PC-3 (cell line): ENCODE data around the gene GSG1L. TPM values are rescaled to one million over a fixed set of nuclear protein-coding genes. Genes with fewer than 3 reads are reported as not detected.
"Not testable (repeated sequence)": the region's sequence is repeated elsewhere in the genome, so short reads cannot be mapped to it uniquely, and the experiment has no call there.

Experiments used
- ATAC-seq: fragments of 200-7000 bp; cut with Tn5 transposase; 2 replicates; pipeline ENCODE4 v1.9.1; 2020; ENCODE audit warnings: mild to moderate bottlenecking, moderate library complexity
- BruUV-seq: library from RNA; stranded (reverse); fragments of 400-500 nt; replicated peaks from 2 replicates; lab custom pipeline; 2021; lab: Mats Ljungman, UMichigan
- CTCF ChIA-PET: fragments of 300-600 bp; sonication (Branson Sonifier 250); formaldehyde crosslinking; loops from one replicate; lab custom pipeline; 2022; ENCODE audit warnings: antibody characterized with exemption; lab: Charles Lee
- POLR2A ChIA-PET: fragments of 300-600 bp; sonication (Branson Sonifier 250); formaldehyde crosslinking; loops from one replicate; lab custom pipeline; 2022; ENCODE audit warnings: antibody characterized with exemption; ENCODE audit not compliant: unreplicated experiment; lab: Charles Lee
- DNase-seq: peaks from one replicate; pipeline ENCODE4 v3.0.0-alpha.2; 2015
- H2AFZ ChIP-seq: fragments of 300-600 bp; sonication (generic); 2 replicates; pipeline ENCODE4 v1.6.0; 2016; ENCODE audit warnings: antibody characterized with exemption, low read length
- H3F3A ChIP-seq: fragments of 300-600 bp; sonication (generic); one replicate; pipeline ENCODE4 v1.6.0; 2017; ENCODE audit warnings: antibody characterized with exemption, low read length, control low read depth, mild to moderate bottlenecking; ENCODE audit not compliant: unreplicated experiment
- H3K27ac ChIP-seq: fragments of 300-600 bp; sonication (generic); 2 replicates; pipeline ENCODE4 v1.5.1; 2016; ENCODE audit warnings: mild to moderate bottlenecking, low read length
- H3K27me3 ChIP-seq: fragments of 300-600 bp; sonication (generic); 2 replicates; pipeline ENCODE4 v1.6.1; 2016; ENCODE audit warnings: low read length, mixed read lengths
- H3K36me3 ChIP-seq: fragments of 300-600 bp; sonication (generic); 2 replicates; pipeline ENCODE4 v1.6.1; 2016; ENCODE audit warnings: low read depth, mixed run types, low read length, mixed read lengths
- H3K4me1 ChIP-seq: fragments of 300-600 bp; sonication (generic); 2 replicates; pipeline ENCODE4 v1.5.1; 2016; ENCODE audit warnings: low read length; ENCODE audit not compliant: insufficient read depth
- H3K4me2 ChIP-seq: fragments of 300-600 bp; sonication (generic); 2 replicates; pipeline ENCODE4 v1.6.0; 2016; ENCODE audit warnings: low read length
- H3K4me3 ChIP-seq: fragments of 300-600 bp; sonication (generic); 2 replicates; pipeline ENCODE4 v1.5.1; 2016; ENCODE audit warnings: mild to moderate bottlenecking, low read length, mixed read lengths
- H3K79me2 ChIP-seq: fragments of 300-600 bp; sonication (generic); 2 replicates; pipeline ENCODE4 v1.6.1; 2017; ENCODE audit warnings: low read length, mixed read lengths
- H3K9ac ChIP-seq: fragments of 300-600 bp; sonication (generic); 2 replicates; pipeline ENCODE4 v1.6.0; 2016; ENCODE audit warnings: mild to moderate bottlenecking, low read length
- H3K9me2 ChIP-seq: fragments of 300-600 bp; sonication (generic); replicated peaks from 2 replicates; pipeline ENCODE4 v1.6.1; 2016; ENCODE audit warnings: mixed run types, low read length, mixed read lengths
- H3K9me3 ChIP-seq: fragments of 300-600 bp; sonication (generic); 2 replicates; pipeline ENCODE4 v1.6.1; 2016; ENCODE audit warnings: low read length, mixed read lengths
- H4K20me1 ChIP-seq: fragments of 300-600 bp; sonication (generic); 2 replicates; pipeline ENCODE4 v1.6.1; 2016; ENCODE audit warnings: low read length, mixed read lengths
- EZH2 ChIP-seq: fragments of 300-600 bp; sonication (generic); IDR thresholded peaks from one replicate; pipeline ENCODE4 v1.6.1; 2017; ENCODE audit warnings: antibody characterized with exemption, mild to moderate bottlenecking, low read length; ENCODE audit not compliant: unreplicated experiment
- EZH2phosphoT487 ChIP-seq: fragments of 300-600 bp; sonication (generic); IDR thresholded peaks from 2 replicates; pipeline ENCODE4 v1.6.1; 2018; ENCODE audit warnings: mild to moderate bottlenecking, antibody characterized with exemption, low read length, borderline replicate concordance
- intact Hi-C: fragments of 100-400 bp; cut with micrococcal nuclease; formaldehyde crosslinking; loops from 2 replicates; pipeline ENCODE4 v1.9.0; 2023
- total RNA-seq: library from RNA; depleted of rRNA; stranded (reverse); fragments of >200 nt; gene quantifications from 2 replicates; pipeline ENCODE4 v1.2.3, GENCODE V29; 2014
- TF ChIP-seq, protein P1 (sequence below): fragments of 300-600 bp; sonication (generic); conservative IDR thresholded peaks from 2 replicates; pipeline ENCODE4 v1.5.1; 2017; ENCODE audit warnings: antibody characterized with exemption, low read depth, mild to moderate bottlenecking, low read length

The GSG1L gene
- total RNA-seq, 1 experiment from 2014 or later = not detected

DNA sequence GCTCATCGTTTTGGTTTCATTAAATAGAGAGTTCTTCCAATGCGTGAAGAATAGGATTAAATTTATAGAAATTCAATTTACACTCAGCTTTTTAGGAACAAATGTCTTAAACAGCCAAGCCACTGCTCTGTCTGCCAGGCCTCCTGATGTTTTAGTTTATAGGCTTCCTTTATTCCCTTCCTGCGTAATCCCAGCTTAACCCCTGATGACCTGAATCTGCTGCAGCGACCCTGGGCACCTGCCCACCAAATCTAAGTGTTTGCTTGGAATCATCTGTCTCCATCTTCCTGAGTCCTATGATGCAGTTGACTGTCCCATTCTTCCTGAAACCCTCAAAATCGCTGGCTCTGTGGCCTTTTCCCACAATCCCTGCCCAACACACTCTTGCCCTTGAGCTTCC, 179.9 kb downstream of the GSG1L start:
- TF ChIP-seq, protein P1, sequence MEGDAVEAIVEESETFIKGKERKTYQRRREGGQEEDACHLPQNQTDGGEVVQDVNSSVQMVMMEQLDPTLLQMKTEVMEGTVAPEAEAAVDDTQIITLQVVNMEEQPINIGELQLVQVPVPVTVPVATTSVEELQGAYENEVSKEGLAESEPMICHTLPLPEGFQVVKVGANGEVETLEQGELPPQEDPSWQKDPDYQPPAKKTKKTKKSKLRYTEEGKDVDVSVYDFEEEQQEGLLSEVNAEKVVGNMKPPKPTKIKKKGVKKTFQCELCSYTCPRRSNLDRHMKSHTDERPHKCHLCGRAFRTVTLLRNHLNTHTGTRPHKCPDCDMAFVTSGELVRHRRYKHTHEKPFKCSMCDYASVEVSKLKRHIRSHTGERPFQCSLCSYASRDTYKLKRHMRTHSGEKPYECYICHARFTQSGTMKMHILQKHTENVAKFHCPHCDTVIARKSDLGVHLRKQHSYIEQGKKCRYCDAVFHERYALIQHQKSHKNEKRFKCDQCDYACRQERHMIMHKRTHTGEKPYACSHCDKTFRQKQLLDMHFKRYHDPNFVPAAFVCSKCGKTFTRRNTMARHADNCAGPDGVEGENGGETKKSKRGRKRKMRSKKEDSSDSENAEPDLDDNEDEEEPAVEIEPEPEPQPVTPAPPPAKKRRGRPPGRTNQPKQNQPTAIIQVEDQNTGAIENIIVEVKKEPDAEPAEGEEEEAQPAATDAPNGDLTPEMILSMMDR = no peak
- no peak for ATAC-seq
- BruUV-seq = no TSS peak

DNA sequence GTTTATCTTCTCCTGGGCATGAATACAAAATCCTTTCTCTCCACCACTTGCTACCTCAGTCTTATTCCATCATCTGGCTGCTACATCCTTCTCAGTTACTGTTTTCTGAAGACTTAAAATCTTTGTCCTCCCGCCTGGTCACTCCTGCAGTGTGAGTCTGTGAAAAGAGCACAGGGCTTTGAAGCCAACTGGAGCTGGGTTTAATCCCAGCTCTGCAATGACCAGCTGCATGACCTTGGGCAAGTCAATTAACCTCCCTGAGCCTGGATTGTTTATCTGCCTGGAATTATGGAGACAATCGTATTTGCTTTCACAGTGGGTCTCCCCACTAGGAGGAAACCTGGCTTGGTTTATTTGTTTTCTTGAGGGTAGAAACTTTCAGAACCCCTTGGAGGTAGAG, 183.2 kb downstream of the GSG1L start:
- H3K9me3 ChIP-seq = no peaks in the 10 kb centered on the region
- no peak overlapping the region for H3K4me2 ChIP-seq
- intact Hi-C loops = no loop called here
- no peak overlapping the region for H3K9ac ChIP-seq
- no peaks in the 10 kb centered on the region for H3K36me3 ChIP-seq
- TF ChIP-seq EZH2phosphoT487 = no peak
- TF ChIP-seq, protein P1 = no peak
- no peak for TF ChIP-seq EZH2
- DNase-seq (no peak), ATAC-seq (no peak)
- no peaks in the 10 kb centered on the region for H3K9me2 ChIP-seq
- H2AFZ ChIP-seq = no peak overlapping the region
- ChIA-PET CTCF (no interaction called here), POLR2A (no interaction called here)
- peaks cover 2% of the 10 kb centered on the region; the same call in 1 of the 2 replicates for H3K27me3 ChIP-seq
- H3F3A ChIP-seq = no peaks in the 10 kb centered on the region
- no peaks in the 10 kb centered on the region for H4K20me1 ChIP-seq
- no peak overlapping the region for H3K27ac ChIP-seq
- BruUV-seq = no TSS peak
- H3K79me2 ChIP-seq = no peaks in the 10 kb centered on the region
- no peak overlapping the region for H3K4me3 ChIP-seq
- H3K4me1 ChIP-seq = no peaks in the 10 kb centered on the region

More for the DNA sequence above, 179.9 kb downstream of the GSG1L start:
- Histone ChIP-seq H3K36me3 (no peaks in the 10 kb centered on the region), H3K9me2 (no peaks in the 10 kb centered on the region), H4K20me1 (no peaks in the 10 kb centered on the region), H3F3A (no peaks in the 10 kb centered on the region), H3K4me3 (no peak overlapping the region), H3K4me2 (no peak overlapping the region), H3K27me3 (peaks cover 2% of the 10 kb centered on the region; the same call in 1 of the 2 replicates), H2AFZ (no peak overlapping the region), H3K9me3 (no peaks in the 10 kb centered on the region), H3K27ac (no peak overlapping the region), H3K79me2 (no peaks in the 10 kb centered on the region), H3K4me1 (no peaks in the 10 kb centered on the region), H3K9ac (no peak overlapping the region)
- CTCF ChIA-PET = no interaction called here
- POLR2A ChIA-PET = no interaction called here
- intact Hi-C loops = no loop called here
- DNase-seq = no peak

GRCh38 chr16:27879601-27880247, 183.8 kb downstream of the GSG1L start:
- DNase-seq (no peak), ATAC-seq (no peak)
- Histone ChIP-seq H3K4me3 (no peak overlapping the region), H2AFZ (no peak overlapping the region), H3K9me3 (no peaks in the 10 kb centered on the region), H3K27ac (no peak overlapping the region), H3K27me3 (peaks cover 2% of the 10 kb centered on the region; the same call in 1 of the 2 replicates), H3F3A (no peaks in the 10 kb centered on the region), H4K20me1 (no peaks in the 10 kb centered on the region), H3K9me2 (no peaks in the 10 kb centered on the region), H3K9ac (no peak overlapping the region), H3K4me2 (no peak overlapping the region), H3K79me2 (no peaks in the 10 kb centered on the region), H3K36me3 (no peaks in the 10 kb centered on the region), H3K4me1 (no peaks in the 10 kb centered on the region)
- ChIA-PET CTCF (no interaction called here), POLR2A (no interaction called here)
- intact Hi-C loops = no loop called here
- BruUV-seq = no TSS peak
- TF ChIP-seq EZH2 (no peak), EZH2phosphoT487 (no peak)
- TF ChIP-seq, protein P1 = no peak

- H3K4me1 ChIP-seq, H3K9ac ChIP-seq, H4K20me1 ChIP-seq, H3K79me2 ChIP-seq, DNase-seq, H3K27ac ChIP-seq, H2AFZ ChIP-seq, H3K9me3 ChIP-seq, H3F3A ChIP-seq, H3K27me3 ChIP-seq, ATAC-seq, H3K36me3 ChIP-seq, H3K9me2 ChIP-seq, CTCF ChIA-PET, POLR2A ChIA-PET, H3K4me2 ChIP-seq, H3K4me3 ChIP-seq, BruUV-seq, intact Hi-C loops: not testable (repeated sequence)
Observed at GRCh38 chr16:27872627-27873026, 190.9 kb downstream of the GSG1L start.
